ENCODE results near the gene ADGRB2. TPM values are rescaled to one million over a fixed set of nuclear protein-coding genes. Genes with fewer than 3 reads are reported as not detected.
A peak's percentile ranks its signal among the peaks of the same experiment; 100 is the strongest.

Gene ADGRB2
- total RNA-seq, 1 donor from 2014 or later = 0.69 TPM

GRCh38 chr1:31798086-31798432 is 33.9 kb upstream of the ADGRB2 start:
- H3K36me3 ChIP-seq = no peaks in the 10 kb centered on the region
- H3K9me3 ChIP-seq = no peaks in the 10 kb centered on the region
- DNase-seq = no peak
- H3K27ac ChIP-seq = no peak overlapping the region
- peak overlapping the region; percentile 23 for H3K4me3 ChIP-seq
- H3K27me3 ChIP-seq = peaks cover 10% of the 10 kb centered on the region
- H3K4me1 ChIP-seq = no peaks in the 10 kb centered on the region
- intact Hi-C loops (cut with DNase I) = no loop called here
- no peak for TF ChIP-seq CTCF (IDR thresholded peaks at IDR 0.05)
- ATAC-seq = no peak

- intact Hi-C loops (cut with DNase I) = no loop called here
- peak overlapping the region; percentile 8 for H3K4me3 ChIP-seq
- no peak for TF ChIP-seq CTCF (IDR thresholded peaks at IDR 0.05)
- no peaks in the 10 kb centered on the region for H3K36me3 ChIP-seq
- no peaks in the 10 kb centered on the region for H3K4me1 ChIP-seq
- DNase-seq (no peak), ATAC-seq (no peak)
- no peak overlapping the region for H3K27ac ChIP-seq
- no peaks in the 10 kb centered on the region for H3K9me3 ChIP-seq
- H3K27me3 ChIP-seq = peaks cover 10% of the 10 kb centered on the region
Observed at GRCh38 chr1:31797216-31797615, 33.1 kb upstream of the ADGRB2 start.

GRCh38 chr1:31796707-31797106 is 32.6 kb upstream of the ADGRB2 start:
- H3K27ac ChIP-seq = no peak overlapping the region
- no peaks in the 10 kb centered on the region for H3K36me3 ChIP-seq
- H3K9me3 ChIP-seq = no peaks in the 10 kb centered on the region
- intact Hi-C loops (cut with DNase I) = no loop called here
- ATAC-seq = no peak
- no peak for DNase-seq
- H3K4me3 ChIP-seq = no peak overlapping the region
- peaks cover 10% of the 10 kb centered on the region for H3K27me3 ChIP-seq
- TF ChIP-seq CTCF (IDR thresholded peaks at IDR 0.05) = no peak
- no peaks in the 10 kb centered on the region for H3K4me1 ChIP-seq

GRCh38 chr1:31795801-31796621 is 31.9 kb upstream of the ADGRB2 start:
- intact Hi-C loops (cut with DNase I) = no loop called here
- no peaks in the 10 kb centered on the region for H3K36me3 ChIP-seq
- no peak overlapping the region for H3K4me3 ChIP-seq
- H3K27me3 ChIP-seq = peaks cover 10% of the 10 kb centered on the region
- no peaks in the 10 kb centered on the region for H3K9me3 ChIP-seq
- DNase-seq (no peak), ATAC-seq (no peak)
- TF ChIP-seq CTCF (IDR thresholded peaks at IDR 0.05) = no peak
- H3K4me1 ChIP-seq = no peaks in the 10 kb centered on the region
- no peak overlapping the region for H3K27ac ChIP-seq

GRCh38 chr1:31795096-31795675 is 31.0 kb upstream of the ADGRB2 start:
- Histone ChIP-seq H3K4me1 (no peaks in the 10 kb centered on the region), H3K27me3 (peaks cover 10% of the 10 kb centered on the region), H3K4me3 (no peak overlapping the region), H3K36me3 (no peaks in the 10 kb centered on the region), H3K27ac (no peak overlapping the region), H3K9me3 (no peaks in the 10 kb centered on the region)
- TF ChIP-seq CTCF (IDR thresholded peaks at IDR 0.05) = no peak
- intact Hi-C loops (cut with DNase I) = no loop called here
- no peak for ATAC-seq
- no peak for DNase-seq

Data from upper lobe of right lung (tissue), 1 donor.